Kidney (tissue), 14 donors: ENCODE data around the gene C17orf75. TPM values are rescaled to one million over a fixed set of nuclear protein-coding genes. Genes with fewer than 3 reads are reported as not detected.

Experiments
- DNase-seq, 5 donors: peaks; one replicate each; pipeline ENCODE4 v3.0.0-alpha.2; 2013 to 2020
- FAIRE-seq: peaks from 2 replicates; lab custom pipeline; 2012; peaks lifted over from hg19 to GRCh38; lab: Jason Lieb, UNC
- H3K27ac ChIP-seq, 2 donors: one replicate each; pipeline ENCODE4 v1.7.0; 2013; ENCODE audit warnings: low read depth in 2 of 2, low read length in 2 of 2, inconsistent platforms in 1 of 2
- H3K27me3 ChIP-seq: one replicate; pipeline ENCODE4 v1.7.1; 2013; ENCODE audit warnings: low read length, inconsistent platforms; ENCODE audit not compliant: control insufficient read depth, insufficient read depth
- H3K36me3 ChIP-seq, 3 donors: one replicate each; pipeline versions ENCODE4 v1.7.0 to v1.7.1; 2013; ENCODE audit warnings: low read length in 3 of 3, control low read depth in 1 of 3, inconsistent platforms in 1 of 3; ENCODE audit not compliant: insufficient read depth in 3 of 3, control insufficient read depth in 2 of 3
- H3K4me1 ChIP-seq, 3 donors: one replicate each; pipeline versions ENCODE4 v1.7.0 to v1.7.1; 2013; ENCODE audit warnings: low read length in 3 of 3, inconsistent platforms in 1 of 3, low read depth in 1 of 3; ENCODE audit not compliant: control insufficient read depth in 2 of 3, insufficient read depth in 2 of 3
- H3K4me3 ChIP-seq, 3 donors: one replicate each; pipeline versions ENCODE4 v1.7.0 to v1.8.1; 2013; ENCODE audit warnings: low read length in 3 of 3, control low read depth in 1 of 3, inconsistent platforms in 1 of 3
- H3K9ac ChIP-seq, 3 donors: one replicate each; pipeline versions ENCODE4 v1.7.0 to v1.7.1; 2013; ENCODE audit warnings: low read length in 3 of 3, control low read depth in 1 of 3, inconsistent platforms in 1 of 3
- H3K9me3 ChIP-seq, 3 donors: one replicate each; pipeline versions ENCODE4 v1.7.0 to v1.7.1; 2013; ENCODE audit warnings: low read length in 3 of 3, control low read depth in 1 of 3, inconsistent platforms in 1 of 3; ENCODE audit not compliant: control insufficient read depth in 2 of 3, insufficient read depth in 1 of 3
- CTCF ChIP-seq: IDR thresholded peaks from 3 replicates; pipeline ENCODE4 v1.5.1; 2012; ENCODE audit warnings: mild to moderate bottlenecking, moderate library complexity, borderline replicate concordance; ENCODE audit not compliant: insufficient read depth; ENCODE audit errors: extremely low read depth
- intact Hi-C: fragments of 100-400 bp; cut with DNase I; formaldehyde crosslinking; loops from one replicate; pipeline ENCODE4 v1.11.1; 2022
- polyA plus RNA-seq: library from polyadenylated mRNA; stranded (reverse); fragments of 350-450 nt; fragmentation: Illumina TruSeq; extraction: RNeasy Lipid Tissue Mini Kit (QIAGEN cat#74804); gene quantifications from one replicate; pipeline ENCODE4 v1.2.3, GENCODE V29; 2014; ENCODE audit warnings: low read depth, low replicate concordance; ENCODE audit not compliant: insufficient read depth
- total RNA-seq: library from RNA; stranded (reverse); fragmentation: NEBNext Ultra II Directional; extraction: Animal tissue kit (Norgen Biotek cat#: 25700); gene quantifications from one replicate; pipeline ENCODE4 v1.2.1, GENCODE V29; 2021
- donor health status: control.
- donor health status: control.
- donor health status: control.
- donor health status: control.
- donor health status: control.
- donor health status: DM: yes; HTN: yes; CAD: no.
- donor health status: Normal renal cell carcinoma (clear cell type).

The C17orf75 gene
- total and polyA plus RNA-seq, 2 donors from 2014 or later, result 19.4 to 31.6 TPM

- Histone ChIP-seq H3K27ac (no peak overlapping the region), H3K4me1 (no peaks in the 10 kb centered on the region), H3K9me3 (no peaks in the 10 kb centered on the region), H3K9ac (no peak overlapping the region), H3K4me3 (no peak overlapping the region), H3K36me3 (no peaks in the 10 kb centered on the region), H3K27me3 (no peaks in the 10 kb centered on the region)
- intact Hi-C loops, result no loop called here
- no peak for DNase-seq
- no peak for TF ChIP-seq CTCF
- FAIRE-seq, result no peak
These were observed 55.5 kb downstream of the C17orf75 start for GRCh38 chr17:32286518-32286900.

GRCh38 chr17:32285746-32286517 is 56.0 kb downstream of the C17orf75 start:
- Histone ChIP-seq H3K27ac (no peak overlapping the region), H3K36me3 (no peaks in the 10 kb centered on the region), H3K27me3 (no peaks in the 10 kb centered on the region), H3K9ac (no peak overlapping the region), H3K4me3 (no peak overlapping the region), H3K4me1 (no peaks in the 10 kb centered on the region), H3K9me3 (no peaks in the 10 kb centered on the region)
- intact Hi-C loops, result no loop called here
- no peak for TF ChIP-seq CTCF
- no peak for DNase-seq
- FAIRE-seq, result no peak

- H3K4me1 ChIP-seq, result no peaks in the 10 kb centered on the region
- H3K27me3 ChIP-seq, result no peaks in the 10 kb centered on the region
- no peak for FAIRE-seq
- no peak for DNase-seq
- no peaks in the 10 kb centered on the region for H3K36me3 ChIP-seq
- H3K9me3 ChIP-seq, result no peaks in the 10 kb centered on the region
- no peak overlapping the region for H3K4me3 ChIP-seq
- intact Hi-C loops, result no loop called here
- TF ChIP-seq CTCF, result no peak
- no peak overlapping the region for H3K27ac ChIP-seq
- no peak overlapping the region for H3K9ac ChIP-seq
These were observed 56.7 kb downstream of the C17orf75 start for GRCh38 chr17:32285306-32285705.

- no peak for DNase-seq
- no peaks in the 10 kb centered on the region for H3K36me3 ChIP-seq
- H3K9me3 ChIP-seq, result no peaks in the 10 kb centered on the region
- no peak for FAIRE-seq
- no peak overlapping the region for H3K9ac ChIP-seq
- no peaks in the 10 kb centered on the region for H3K27me3 ChIP-seq
- intact Hi-C loops, result no loop called here
- no peaks in the 10 kb centered on the region for H3K4me1 ChIP-seq
- no peak overlapping the region for H3K27ac ChIP-seq
- TF ChIP-seq CTCF, result no peak
- no peak overlapping the region for H3K4me3 ChIP-seq
These were observed 58.2 kb downstream of the C17orf75 start for GRCh38 chr17:32283745-32284201.
